Measurements from ENCODE around the gene CADPS2.
"Not testable (repeated sequence)": the region's sequence is repeated elsewhere in the genome, so short reads cannot be mapped to it uniquely, and the experiment has no call there.

The CADPS2 gene

GRCh38 chr7:122653685-122654084 lies 232.6 kb downstream of the CADPS2 start:
- no peaks in the 10 kb centered on the region for H3K9me3 ChIP-seq (ENCODE audit: control insufficient read depth, insufficient read depth, low read length)
- no peaks in the 10 kb centered on the region for H3K36me3 ChIP-seq (ENCODE audit: control insufficient read depth, insufficient read depth, low read length)
- H3K4me1 ChIP-seq (ENCODE audit: control insufficient read depth, insufficient read depth, low read length) = peaks cover 4% of the 10 kb centered on the region; the same call in 1 of the 2 replicates
- no peak overlapping the region for H3K27ac ChIP-seq (ENCODE audit: low read length)
- no peak for DNase-seq (ENCODE audit: low read depth, low spot score)
- no CpG with 5 or more reads among the region's 5 CpGs for WGBS (ENCODE audit: insufficient coverage, insufficient read length)
- no peak overlapping the region for H3K4me3 ChIP-seq (ENCODE audit: low read length)
- H3K27me3 ChIP-seq (ENCODE audit: control insufficient read depth, insufficient read depth, low read length) = no peaks in the 10 kb centered on the region

GRCh38 chr7:122652876-122653275 lies 233.4 kb downstream of the CADPS2 start:
- H3K36me3 ChIP-seq (ENCODE audit: control insufficient read depth, insufficient read depth, low read length) = no peaks in the 10 kb centered on the region
- peaks cover 4% of the 10 kb centered on the region; the same call in 1 of the 2 replicates for H3K4me1 ChIP-seq (ENCODE audit: control insufficient read depth, insufficient read depth, low read length)
- no peak for DNase-seq (ENCODE audit: low read depth, low spot score)
- H3K27ac ChIP-seq (ENCODE audit: low read length) = no peak overlapping the region
- no CpG with 5 or more reads among the region's 4 CpGs for WGBS (ENCODE audit: insufficient coverage, insufficient read length)
- H3K9me3 ChIP-seq (ENCODE audit: control insufficient read depth, insufficient read depth, low read length) = no peaks in the 10 kb centered on the region
- H3K27me3 ChIP-seq (ENCODE audit: control insufficient read depth, insufficient read depth, low read length) = no peaks in the 10 kb centered on the region
- no peak overlapping the region for H3K4me3 ChIP-seq (ENCODE audit: low read length)

DNA sequence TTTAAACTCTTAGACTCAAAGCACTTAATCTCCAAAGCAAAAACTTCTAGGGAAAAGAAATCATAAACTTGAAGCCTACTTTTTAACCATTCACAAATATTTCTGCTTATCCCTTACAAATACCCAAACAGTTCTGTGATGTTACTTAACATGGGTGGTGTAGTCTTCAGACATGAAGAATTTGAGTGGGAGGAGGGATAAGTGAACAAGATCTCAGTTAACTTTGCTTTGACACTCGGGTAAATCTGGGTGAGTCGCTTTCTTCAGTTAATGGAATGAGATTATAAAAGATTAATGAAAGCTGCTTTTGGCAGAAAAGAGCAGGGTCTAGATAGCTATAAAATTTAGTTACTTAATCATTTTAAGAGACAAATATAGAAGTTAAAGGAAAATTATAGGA lies 234.8 kb downstream of the CADPS2 start:
- no peak for DNase-seq (ENCODE audit: low read depth, low spot score)
- peaks cover 4% of the 10 kb centered on the region; the same call in 1 of the 2 replicates for H3K4me1 ChIP-seq (ENCODE audit: control insufficient read depth, insufficient read depth, low read length)
- no CpG with 5 or more reads among the region's 2 CpGs for WGBS (ENCODE audit: insufficient coverage, insufficient read length)
- no peak overlapping the region for H3K4me3 ChIP-seq (ENCODE audit: low read length)
- H3K27me3 ChIP-seq (ENCODE audit: control insufficient read depth, insufficient read depth, low read length) = no peaks in the 10 kb centered on the region
- H3K27ac ChIP-seq (ENCODE audit: low read length) = no peak overlapping the region
- H3K9me3 ChIP-seq (ENCODE audit: control insufficient read depth, insufficient read depth, low read length) = no peaks in the 10 kb centered on the region
- no peaks in the 10 kb centered on the region for H3K36me3 ChIP-seq (ENCODE audit: control insufficient read depth, insufficient read depth, low read length)

GRCh38 chr7:122643250-122643649 lies 243.0 kb downstream of the CADPS2 start:
- no peak overlapping the region for H3K4me3 ChIP-seq (ENCODE audit: low read length)
- no CpG with 5 or more reads among the region's 1 CpG for WGBS (ENCODE audit: insufficient coverage, insufficient read length)
- H3K9me3 ChIP-seq (ENCODE audit: control insufficient read depth, insufficient read depth, low read length) = no peaks in the 10 kb centered on the region
- H3K36me3 ChIP-seq (ENCODE audit: control insufficient read depth, insufficient read depth, low read length) = no peaks in the 10 kb centered on the region
- H3K4me1 ChIP-seq (ENCODE audit: control insufficient read depth, insufficient read depth, low read length) = no peaks in the 10 kb centered on the region
- H3K27me3 ChIP-seq (ENCODE audit: control insufficient read depth, insufficient read depth, low read length) = no peaks in the 10 kb centered on the region
- no peak for DNase-seq (ENCODE audit: low read depth, low spot score)
- no peak overlapping the region for H3K27ac ChIP-seq (ENCODE audit: low read length)

DNA sequence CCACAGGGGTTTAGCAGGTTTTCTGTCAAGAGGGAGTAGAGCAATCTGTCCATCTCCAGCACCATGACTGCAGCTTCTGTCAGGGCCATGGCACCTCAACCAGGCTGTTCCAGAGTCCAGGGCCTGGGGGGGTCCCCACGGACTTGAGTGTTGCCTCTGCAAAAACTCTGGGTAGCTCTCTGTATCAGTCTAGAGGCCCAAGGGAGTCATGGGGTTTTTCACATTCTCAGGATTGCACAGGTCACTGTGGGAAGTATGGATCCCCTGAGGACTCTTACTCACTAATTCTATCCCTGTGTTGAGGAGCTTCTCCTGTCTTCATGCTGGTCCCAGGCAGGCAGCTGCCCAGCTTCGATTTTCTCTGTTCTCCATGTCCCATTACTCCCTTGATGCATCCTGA lies 247.8 kb downstream of the CADPS2 start:
- no peaks in the 10 kb centered on the region for H3K36me3 ChIP-seq (ENCODE audit: control insufficient read depth, insufficient read depth, low read length)
- H3K4me1 ChIP-seq (ENCODE audit: control insufficient read depth, insufficient read depth, low read length) = no peaks in the 10 kb centered on the region
- H3K27ac ChIP-seq (ENCODE audit: low read length) = no peak overlapping the region
- no CpG with 5 or more reads among the region's 2 CpGs for WGBS (ENCODE audit: insufficient coverage, insufficient read length)
- no peak for DNase-seq (ENCODE audit: low read depth, low spot score)
- H3K4me3 ChIP-seq (ENCODE audit: low read length) = no peak overlapping the region
- no peaks in the 10 kb centered on the region for H3K27me3 ChIP-seq (ENCODE audit: control insufficient read depth, insufficient read depth, low read length)
- no peaks in the 10 kb centered on the region for H3K9me3 ChIP-seq (ENCODE audit: control insufficient read depth, insufficient read depth, low read length)

DNA sequence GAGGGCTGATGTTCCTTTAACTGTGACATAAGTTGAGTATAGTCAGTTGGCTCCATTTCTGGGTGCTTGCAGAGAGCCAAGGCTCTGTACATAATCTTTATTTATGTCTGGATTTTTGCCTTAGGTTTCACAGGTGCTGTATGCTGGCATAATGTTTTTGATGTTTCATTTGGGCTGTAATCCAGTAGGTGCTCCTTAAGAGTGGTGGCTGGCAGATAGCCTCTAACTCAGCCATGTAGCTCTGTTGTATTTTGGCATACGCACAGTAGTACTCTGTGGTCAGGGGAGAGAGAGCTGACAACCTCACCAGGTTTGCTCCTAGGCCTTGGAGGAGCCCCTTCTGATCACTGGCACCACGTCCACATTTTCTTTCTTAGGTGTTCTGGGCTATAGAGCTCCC lies 248.5 kb downstream of the CADPS2 start:
- no peaks in the 10 kb centered on the region for H3K4me1 ChIP-seq (ENCODE audit: control insufficient read depth, insufficient read depth, low read length)
- no peaks in the 10 kb centered on the region for H3K9me3 ChIP-seq (ENCODE audit: control insufficient read depth, insufficient read depth, low read length)
- no peak overlapping the region for H3K4me3 ChIP-seq (ENCODE audit: low read length)
- WGBS (ENCODE audit: insufficient coverage, insufficient read length) = no CpG with 5 or more reads among the region's 2 CpGs
- no peaks in the 10 kb centered on the region for H3K36me3 ChIP-seq (ENCODE audit: control insufficient read depth, insufficient read depth, low read length)
- no peak for DNase-seq (ENCODE audit: low read depth, low spot score)
- no peak overlapping the region for H3K27ac ChIP-seq (ENCODE audit: low read length)
- no peaks in the 10 kb centered on the region for H3K27me3 ChIP-seq (ENCODE audit: control insufficient read depth, insufficient read depth, low read length)

DNA sequence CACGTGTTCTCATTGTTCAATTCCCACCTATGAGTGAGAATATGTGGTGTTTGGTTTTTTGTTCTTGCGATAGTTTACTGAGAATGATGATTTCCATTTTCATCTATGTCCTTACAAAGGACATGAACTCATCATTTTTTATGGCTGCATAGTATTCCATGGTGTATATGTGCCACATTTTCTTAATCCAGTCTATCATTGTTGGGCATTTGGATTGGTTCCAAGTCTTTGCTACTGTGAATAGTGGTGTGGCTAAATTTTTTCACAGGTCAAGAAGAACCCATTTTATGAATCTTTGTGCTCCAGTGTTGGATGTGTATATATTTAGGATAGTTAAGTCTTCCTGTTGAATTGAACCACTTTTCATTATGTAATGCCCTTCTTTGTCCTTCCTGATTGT lies 250.8 kb downstream of the CADPS2 start:
- H3K27me3 ChIP-seq (ENCODE audit: control insufficient read depth, insufficient read depth, low read length); H3K4me1 ChIP-seq (ENCODE audit: control insufficient read depth, insufficient read depth, low read length); H3K4me3 ChIP-seq (ENCODE audit: low read length); H3K27ac ChIP-seq (ENCODE audit: low read length); DNase-seq (ENCODE audit: low read depth, low spot score); H3K36me3 ChIP-seq (ENCODE audit: control insufficient read depth, insufficient read depth, low read length); H3K9me3 ChIP-seq (ENCODE audit: control insufficient read depth, insufficient read depth, low read length): not testable (repeated sequence)
- WGBS (ENCODE audit: insufficient coverage, insufficient read length) = no CpG with 5 or more reads among the region's 2 CpGs

GRCh38 chr7:122633472-122633871 lies 252.8 kb downstream of the CADPS2 start:
- no peak overlapping the region for H3K4me3 ChIP-seq (ENCODE audit: low read length)
- no peaks in the 10 kb centered on the region for H3K9me3 ChIP-seq (ENCODE audit: control insufficient read depth, insufficient read depth, low read length)
- no peak for DNase-seq (ENCODE audit: low read depth, low spot score)
- H3K36me3 ChIP-seq (ENCODE audit: control insufficient read depth, insufficient read depth, low read length) = no peaks in the 10 kb centered on the region
- no peak overlapping the region for H3K27ac ChIP-seq (ENCODE audit: low read length)
- H3K27me3 ChIP-seq (ENCODE audit: control insufficient read depth, insufficient read depth, low read length) = no peaks in the 10 kb centered on the region
- no peaks in the 10 kb centered on the region for H3K4me1 ChIP-seq (ENCODE audit: control insufficient read depth, insufficient read depth, low read length)
- WGBS (ENCODE audit: insufficient coverage, insufficient read length) = no CpG with 5 or more reads among the region's 3 CpGs

GRCh38 chr7:122632238-122632637 lies 254.0 kb downstream of the CADPS2 start:
- H3K4me1 ChIP-seq (ENCODE audit: control insufficient read depth, insufficient read depth, low read length) = no peaks in the 10 kb centered on the region
- H3K27ac ChIP-seq (ENCODE audit: low read length) = no peak overlapping the region
- H3K36me3 ChIP-seq (ENCODE audit: control insufficient read depth, insufficient read depth, low read length) = no peaks in the 10 kb centered on the region
- H3K4me3 ChIP-seq (ENCODE audit: low read length) = no peak overlapping the region
- no peak for DNase-seq (ENCODE audit: low read depth, low spot score)
- no peaks in the 10 kb centered on the region for H3K9me3 ChIP-seq (ENCODE audit: control insufficient read depth, insufficient read depth, low read length)
- H3K27me3 ChIP-seq (ENCODE audit: control insufficient read depth, insufficient read depth, low read length) = no peaks in the 10 kb centered on the region

DNA sequence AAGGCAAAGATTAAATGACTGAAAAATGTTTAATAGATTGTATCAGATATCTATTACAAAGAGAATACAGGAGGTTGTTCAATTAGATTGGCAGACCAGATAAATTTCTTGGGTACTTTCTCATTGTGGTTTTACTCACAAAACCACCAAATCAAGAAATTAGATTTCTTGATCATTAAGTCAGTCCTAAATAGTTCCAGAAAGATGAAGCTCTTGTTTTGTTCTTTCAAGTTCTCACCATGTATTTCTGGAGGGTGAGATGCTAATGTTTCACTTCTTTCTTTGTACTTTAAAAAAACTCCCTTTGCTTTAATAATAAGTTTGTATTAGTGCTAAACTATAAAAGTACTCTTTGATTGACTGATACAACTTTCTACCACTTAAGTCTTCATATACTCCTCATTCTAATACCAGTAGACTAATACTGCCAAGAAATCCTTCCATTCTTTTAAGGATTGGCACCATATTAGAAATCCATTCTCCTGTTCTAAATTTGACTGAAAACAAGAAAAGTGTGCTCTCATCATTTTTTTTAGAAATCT lies 256.8 kb downstream of the CADPS2 start:
- H3K4me1 ChIP-seq (ENCODE audit: control insufficient read depth, insufficient read depth, low read length) = no peaks in the 10 kb centered on the region
- no peak overlapping the region for H3K27ac ChIP-seq (ENCODE audit: low read length)
- H3K9me3 ChIP-seq (ENCODE audit: control insufficient read depth, insufficient read depth, low read length) = no peaks in the 10 kb centered on the region
- DNase-seq (ENCODE audit: low read depth, low spot score) = no peak
- no peaks in the 10 kb centered on the region for H3K36me3 ChIP-seq (ENCODE audit: control insufficient read depth, insufficient read depth, low read length)
- no peaks in the 10 kb centered on the region for H3K27me3 ChIP-seq (ENCODE audit: control insufficient read depth, insufficient read depth, low read length)
- no peak overlapping the region for H3K4me3 ChIP-seq (ENCODE audit: low read length)

- WGBS (ENCODE audit: insufficient coverage, insufficient read length) = no CpG with 5 or more reads among the region's 5 CpGs
- H3K4me3 ChIP-seq (ENCODE audit: low read length) = no peak overlapping the region
- no peaks in the 10 kb centered on the region for H3K27me3 ChIP-seq (ENCODE audit: control insufficient read depth, insufficient read depth, low read length)
- no peak for DNase-seq (ENCODE audit: low read depth, low spot score)
- H3K36me3 ChIP-seq (ENCODE audit: control insufficient read depth, insufficient read depth, low read length) = no peaks in the 10 kb centered on the region
- H3K27ac ChIP-seq (ENCODE audit: low read length) = no peak overlapping the region
- H3K9me3 ChIP-seq (ENCODE audit: control insufficient read depth, insufficient read depth, low read length) = no peaks in the 10 kb centered on the region
- no peaks in the 10 kb centered on the region for H3K4me1 ChIP-seq (ENCODE audit: control insufficient read depth, insufficient read depth, low read length)
Measured at GRCh38 chr7:122628651-122629411, 257.4 kb downstream of the CADPS2 start.

Measured in iPS DF 6.9 (cell line).